HG03097 (cell line): ENCODE data around the gene AKT1S1.

ENCODE experiments used
- ATAC-seq: cut with Tn5 transposase; IDR thresholded peaks from one replicate; pipeline ENCODE4 v1.9.1; 2021; ENCODE audit not compliant: unreplicated experiment, low FRiP score

AKT1S1 gene

DNA sequence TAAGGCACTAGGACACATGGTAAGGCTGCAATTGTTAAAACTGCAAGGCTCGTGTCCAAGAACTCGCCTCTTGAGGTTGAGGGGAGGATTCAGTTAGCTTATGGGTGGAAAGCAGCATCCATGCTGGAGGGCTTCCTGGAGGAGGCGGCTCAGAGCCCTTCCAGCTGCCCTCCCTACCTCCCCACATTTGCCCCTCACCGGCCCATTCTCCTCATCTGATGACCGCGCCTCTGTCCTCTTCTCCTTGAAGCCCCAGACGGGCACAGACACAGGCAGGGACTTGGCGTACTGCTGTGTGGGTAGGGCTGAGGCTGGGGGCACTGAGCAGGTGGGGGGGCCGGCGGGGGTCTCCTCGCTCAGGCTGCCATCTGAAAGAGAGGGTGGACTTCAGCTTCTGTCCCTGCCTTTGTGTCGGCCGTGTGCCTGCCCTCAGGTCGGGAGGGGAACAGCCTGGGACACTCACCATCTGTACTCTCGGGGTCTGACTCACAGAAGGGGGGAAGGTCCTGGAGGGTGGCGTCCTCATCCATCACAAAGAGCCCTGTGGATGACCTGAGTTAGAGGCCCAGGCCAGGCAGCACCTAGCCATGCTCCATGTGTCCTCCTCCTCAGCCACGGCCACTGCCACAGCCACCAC lies 5.7 kb downstream of the AKT1S1 start:
- no peak for ATAC-seq

DNA sequence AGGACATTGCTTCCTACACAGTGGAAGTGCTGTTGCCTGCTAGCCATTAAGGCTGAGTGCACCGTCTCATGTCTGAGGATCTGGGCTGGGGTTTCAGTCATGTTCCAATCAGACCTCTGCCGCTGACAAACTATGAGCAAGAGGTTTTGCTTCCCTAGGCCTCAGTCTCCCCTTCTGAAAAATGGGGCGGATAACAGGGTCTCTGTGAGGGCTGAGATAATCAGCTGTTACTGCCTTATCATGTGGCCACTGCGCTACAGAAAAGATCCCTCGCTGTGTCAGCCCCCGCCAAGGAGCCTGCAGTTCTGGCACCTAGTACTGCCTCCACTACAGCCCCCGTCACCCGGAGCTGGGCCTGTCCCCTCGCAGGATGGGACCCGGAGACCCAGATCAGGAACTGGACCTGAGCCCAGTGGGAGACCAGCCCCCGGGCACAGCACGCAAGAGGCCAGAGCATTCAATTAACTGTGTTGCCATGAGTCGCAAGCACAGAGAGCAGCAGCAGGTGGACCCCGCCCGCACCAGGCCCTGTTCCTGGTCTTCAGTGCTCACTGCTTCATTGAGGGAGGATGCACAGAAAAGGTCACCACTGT lies 6.8 kb downstream of the AKT1S1 start:
- no peak for ATAC-seq

DNA sequence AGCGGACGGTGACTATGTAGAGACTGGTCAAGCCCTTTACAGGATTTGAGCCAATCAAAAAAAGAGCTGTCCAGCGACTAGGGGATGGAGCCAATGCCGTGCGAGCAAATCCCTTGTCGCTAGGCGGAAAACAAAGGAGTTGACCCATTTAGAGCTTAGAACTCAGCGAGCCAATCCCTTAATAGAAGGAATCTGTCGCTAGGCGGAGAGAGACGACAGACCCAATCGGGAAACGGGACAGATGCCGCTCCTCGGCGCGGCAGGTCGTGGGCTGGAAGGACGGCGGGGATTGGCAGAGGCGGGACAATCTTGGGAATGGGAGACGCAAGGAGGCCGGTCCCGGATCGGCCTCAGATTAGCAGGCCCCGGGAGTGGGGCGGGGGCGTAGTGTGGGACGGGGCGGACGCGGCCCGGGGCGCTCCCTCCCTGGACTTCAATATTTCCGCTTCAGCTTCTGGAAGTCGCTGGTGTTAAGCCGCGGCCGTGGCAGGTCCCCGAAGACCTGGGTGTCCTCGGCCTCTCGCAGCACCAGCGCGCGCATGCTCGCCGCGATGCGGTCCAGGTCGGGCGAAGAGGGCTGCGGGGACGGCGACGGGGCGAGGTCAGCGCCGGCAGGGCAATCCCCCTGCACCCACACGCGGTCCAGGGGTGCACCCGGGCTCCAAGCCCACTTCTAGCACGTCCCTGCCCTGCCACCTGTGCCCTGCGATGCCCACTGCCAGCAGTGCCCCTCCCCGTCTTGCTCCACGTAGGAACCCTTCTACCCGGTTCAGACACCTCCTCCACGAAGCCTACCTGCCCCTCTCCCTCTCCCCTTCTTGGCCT lies 7.5 kb downstream of the AKT1S1 start:
- ATAC-seq: peak; percentile 62

DNA sequence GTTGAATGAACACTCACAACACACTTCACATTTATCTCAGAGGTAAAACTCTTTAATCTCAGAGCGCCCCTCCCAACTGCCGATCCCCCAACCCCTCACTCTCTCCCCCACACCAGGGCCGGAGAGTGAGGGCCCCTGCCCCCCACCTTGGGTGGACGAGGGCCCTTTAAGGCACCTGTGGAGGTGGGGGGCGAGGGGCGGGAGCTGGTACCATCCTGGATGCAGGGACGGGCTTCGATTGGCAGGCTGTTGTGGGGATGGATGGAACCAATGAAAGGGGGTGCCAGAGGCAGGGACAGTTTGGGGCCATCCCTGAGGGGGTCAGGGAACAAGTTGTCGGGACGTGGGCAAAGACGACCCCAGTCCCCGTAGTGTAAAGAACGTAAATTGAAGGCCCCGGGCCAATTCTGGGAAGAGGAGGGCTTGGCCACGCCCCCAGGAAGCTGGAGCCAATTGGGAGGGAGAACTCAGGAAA lies 8.1 kb downstream of the AKT1S1 start:
- ATAC-seq: peak; percentile 10

DNA sequence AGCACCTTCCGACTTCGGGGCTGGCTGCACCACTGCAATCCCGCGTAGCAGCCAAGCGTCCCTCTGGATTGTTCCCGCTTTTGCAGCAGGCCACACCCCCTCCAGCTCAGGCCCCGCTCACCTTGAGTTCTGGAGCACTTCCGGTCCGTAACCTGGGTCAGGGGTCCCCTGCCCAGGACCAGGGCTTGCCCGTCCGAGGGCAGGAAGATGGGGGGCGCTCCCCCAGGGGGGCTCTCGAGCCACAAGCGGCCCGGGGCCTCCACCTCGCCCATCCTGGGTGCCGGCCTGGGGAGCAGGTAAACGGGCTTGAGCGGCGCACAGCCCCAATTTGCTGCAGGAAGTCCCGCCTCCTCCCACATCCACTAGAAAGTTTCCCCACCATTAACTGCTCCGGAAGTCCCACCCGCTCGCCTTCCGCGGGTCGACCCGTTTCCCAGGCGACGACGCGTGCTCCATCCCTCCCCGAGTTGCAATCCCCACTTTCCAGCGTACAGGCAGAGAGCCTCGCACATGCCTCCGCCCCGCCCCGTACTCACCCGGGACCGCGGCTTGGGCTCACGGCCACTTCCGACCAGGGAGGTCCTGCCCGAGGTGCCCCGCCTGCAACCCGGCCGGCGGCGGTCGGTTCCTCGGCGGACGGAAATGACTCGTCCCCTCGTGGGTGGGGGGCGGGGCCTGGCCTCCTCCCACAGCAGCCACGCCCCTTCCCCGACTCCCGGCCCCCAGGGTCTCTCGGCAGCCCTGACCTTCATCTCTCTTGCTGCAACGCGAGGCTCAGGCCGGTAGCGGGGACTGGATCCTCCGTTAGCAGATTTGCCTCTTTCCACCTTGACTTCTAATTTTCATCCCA lies 10.0 kb downstream of the AKT1S1 start, which contains the start of gene PNKP:
Gene PNKP (minus strand): TSS at position 644 of the 850 bp plus-strand sequence. CDS start 372 bp downstream, at position 272.
- ATAC-seq: peak; percentile 33

DNA sequence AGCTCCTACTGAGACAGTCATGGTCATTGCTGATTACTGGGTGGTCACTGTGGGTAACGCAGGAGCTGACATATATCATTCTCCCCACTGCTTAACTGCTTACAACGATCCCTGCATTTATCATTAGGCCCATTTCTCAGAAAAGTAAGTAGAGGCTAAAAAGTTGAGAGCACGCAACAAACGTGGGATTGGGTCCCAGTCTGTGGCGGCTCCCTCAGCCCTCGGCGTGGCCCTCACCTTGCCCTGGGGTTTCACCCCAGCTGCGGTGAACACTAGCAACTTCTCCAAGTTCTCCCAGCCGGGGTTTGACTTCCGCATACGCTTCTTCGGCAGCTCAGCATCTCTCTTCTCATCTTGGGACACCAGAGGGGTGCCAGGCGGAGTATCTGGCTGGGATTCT lies 12.3 kb downstream of the AKT1S1 start:
- no peak for ATAC-seq

DNA sequence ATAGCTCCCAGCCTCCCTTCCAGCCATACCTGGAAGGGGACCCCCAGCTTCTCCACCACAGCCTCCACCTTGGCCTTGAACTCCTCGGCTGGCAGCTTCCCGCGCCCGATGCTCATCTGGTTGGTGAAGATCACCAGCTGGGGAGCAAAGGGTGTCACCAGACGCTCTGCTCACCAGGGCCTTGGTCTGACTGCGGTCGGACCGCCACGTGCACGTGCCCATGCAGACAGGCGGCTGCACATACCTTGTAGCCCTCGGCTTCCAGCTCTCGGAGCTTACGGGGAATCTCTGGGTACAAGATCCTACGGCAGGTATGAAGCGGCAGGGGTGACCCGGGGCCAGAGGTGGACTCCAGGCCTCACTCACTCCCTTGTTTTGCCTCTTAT lies 13.2 kb downstream of the AKT1S1 start:
- no peak for ATAC-seq

DNA sequence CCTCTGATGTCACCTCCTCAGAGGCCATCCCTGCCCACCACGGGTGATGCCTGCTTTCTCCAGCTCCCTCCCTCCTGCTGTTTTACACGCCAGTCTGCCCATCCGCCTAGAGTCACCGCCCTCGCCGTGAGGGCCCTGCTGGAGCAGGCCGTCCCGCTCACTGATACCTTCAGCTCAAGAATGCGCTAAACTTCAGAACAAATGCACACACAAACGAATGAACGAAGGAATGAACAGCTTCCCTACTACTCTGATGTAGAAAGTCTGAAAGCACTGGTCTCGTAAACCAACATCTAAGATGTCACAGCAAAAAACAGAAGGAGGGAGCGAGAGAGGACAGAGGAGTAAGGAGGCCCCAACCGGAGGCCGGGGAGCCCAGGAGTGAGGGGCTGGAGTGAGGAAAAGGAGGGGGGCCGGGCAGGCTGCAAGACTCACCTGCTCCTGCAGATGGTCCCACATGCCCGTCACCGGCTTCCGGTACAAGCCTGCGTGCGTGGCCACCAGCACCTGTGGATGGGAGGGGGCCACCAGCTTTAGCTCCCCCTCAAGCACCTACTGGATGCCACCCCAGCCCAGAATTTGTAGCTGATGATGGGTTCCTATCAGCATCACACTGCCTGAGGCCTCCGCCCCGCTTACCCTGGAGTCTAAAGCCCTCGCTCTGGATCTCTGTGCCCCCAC lies 13.8 kb downstream of the AKT1S1 start:
- ATAC-seq: no peak

DNA sequence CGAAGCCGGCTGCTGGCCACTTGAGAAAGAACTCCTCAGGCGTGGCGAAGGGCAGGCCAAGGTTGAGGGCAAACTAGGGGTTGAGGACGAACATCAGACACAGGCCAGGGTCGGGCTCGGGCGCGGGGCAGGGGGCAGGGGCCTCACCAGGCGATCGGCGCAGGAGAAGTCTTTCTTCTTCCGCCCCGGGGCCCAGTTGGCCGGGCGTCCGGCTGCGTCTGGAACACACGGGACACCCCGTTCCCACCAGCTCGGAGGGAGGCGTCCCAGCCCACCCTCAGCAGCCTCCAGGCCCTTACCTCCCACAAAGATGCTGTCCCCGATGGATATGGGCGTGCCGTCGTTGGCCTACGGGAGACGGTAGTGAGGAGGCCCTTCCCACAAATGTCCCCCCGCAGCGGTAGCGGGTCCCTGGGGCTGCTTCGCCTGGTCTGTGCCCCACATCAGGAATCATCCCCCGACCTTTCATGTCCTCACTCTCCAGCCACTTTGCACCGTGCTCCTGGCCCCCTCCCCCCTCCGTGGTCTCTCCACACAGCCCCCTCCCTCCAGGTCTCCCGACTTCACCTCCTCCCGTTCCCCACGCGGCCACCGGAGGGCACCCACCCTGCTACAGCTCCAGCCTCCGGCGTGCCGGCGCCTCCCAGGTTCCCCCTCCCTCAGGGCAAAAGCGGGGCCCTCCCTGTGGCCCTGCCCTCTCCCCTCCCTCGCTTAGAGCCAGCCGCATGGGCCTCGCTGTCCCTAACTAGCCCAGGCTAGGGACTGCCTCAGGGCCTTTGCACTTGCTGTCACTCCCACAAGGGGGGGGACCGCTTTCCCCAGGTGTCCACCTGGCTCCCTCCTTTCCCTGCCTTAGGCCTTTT lies 14.5 kb downstream of the AKT1S1 start:
- ATAC-seq: no peak

DNA sequence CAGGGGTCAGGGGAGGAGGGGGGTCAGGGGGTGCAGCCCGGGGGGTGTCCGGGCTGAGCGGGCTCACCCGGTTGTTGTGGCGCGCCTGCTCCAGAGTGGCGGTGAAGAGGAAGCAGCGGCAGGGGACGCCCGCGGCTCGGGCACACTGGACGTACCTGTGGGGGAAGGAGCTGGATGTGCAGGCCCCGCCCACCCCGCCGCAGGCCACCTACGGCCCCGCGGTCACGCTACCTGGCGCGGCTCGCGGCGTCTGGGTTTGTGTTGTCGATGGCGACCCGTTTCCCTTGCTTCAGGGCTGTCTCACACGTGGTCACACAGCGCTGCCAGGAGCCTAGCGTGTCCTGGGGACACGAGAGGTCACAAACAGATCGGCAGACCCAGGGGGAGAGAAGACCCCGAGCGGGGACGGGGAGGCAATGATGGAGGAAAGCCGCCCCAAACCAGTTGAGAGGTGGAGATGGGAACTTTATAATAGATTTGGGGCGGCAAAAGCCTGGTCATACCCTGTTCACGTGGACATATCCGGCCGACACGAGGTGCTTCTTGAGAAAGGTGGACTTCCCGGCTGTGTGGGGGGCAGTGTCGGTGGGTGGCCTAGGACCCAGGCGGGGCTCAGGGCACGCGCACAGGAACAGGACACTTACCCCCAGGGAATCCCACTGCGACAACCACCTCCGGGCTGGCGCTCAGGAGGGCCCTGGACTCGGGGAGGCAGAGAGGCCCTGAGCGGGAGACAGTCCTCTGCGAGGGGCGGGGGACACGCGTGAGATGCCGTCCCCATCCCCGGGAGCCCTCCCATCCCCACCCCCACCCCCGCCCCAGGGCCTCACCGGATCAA lies 15.4 kb downstream of the AKT1S1 start:
- no peak for ATAC-seq

DNA sequence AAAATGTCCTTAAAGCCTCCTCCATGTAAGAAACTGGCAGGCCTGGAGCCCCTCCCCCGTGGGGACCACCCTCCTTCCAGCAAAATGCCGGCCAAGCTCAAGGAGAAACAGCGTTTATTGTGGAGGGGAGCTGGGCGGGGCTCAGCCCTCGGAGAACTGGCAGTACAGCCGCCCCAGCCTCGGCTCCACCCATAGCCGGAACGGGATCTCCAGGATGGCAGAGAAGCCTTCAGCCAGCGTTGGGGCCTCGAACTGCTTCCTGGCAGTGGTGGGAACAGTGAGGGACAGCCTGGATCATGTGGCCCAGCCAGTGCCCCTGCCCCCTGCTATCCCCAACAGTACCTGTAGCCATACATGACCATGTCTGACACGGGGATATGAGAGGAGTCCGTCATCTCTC lies 16.0 kb downstream of the AKT1S1 start:
- no peak for ATAC-seq

DNA sequence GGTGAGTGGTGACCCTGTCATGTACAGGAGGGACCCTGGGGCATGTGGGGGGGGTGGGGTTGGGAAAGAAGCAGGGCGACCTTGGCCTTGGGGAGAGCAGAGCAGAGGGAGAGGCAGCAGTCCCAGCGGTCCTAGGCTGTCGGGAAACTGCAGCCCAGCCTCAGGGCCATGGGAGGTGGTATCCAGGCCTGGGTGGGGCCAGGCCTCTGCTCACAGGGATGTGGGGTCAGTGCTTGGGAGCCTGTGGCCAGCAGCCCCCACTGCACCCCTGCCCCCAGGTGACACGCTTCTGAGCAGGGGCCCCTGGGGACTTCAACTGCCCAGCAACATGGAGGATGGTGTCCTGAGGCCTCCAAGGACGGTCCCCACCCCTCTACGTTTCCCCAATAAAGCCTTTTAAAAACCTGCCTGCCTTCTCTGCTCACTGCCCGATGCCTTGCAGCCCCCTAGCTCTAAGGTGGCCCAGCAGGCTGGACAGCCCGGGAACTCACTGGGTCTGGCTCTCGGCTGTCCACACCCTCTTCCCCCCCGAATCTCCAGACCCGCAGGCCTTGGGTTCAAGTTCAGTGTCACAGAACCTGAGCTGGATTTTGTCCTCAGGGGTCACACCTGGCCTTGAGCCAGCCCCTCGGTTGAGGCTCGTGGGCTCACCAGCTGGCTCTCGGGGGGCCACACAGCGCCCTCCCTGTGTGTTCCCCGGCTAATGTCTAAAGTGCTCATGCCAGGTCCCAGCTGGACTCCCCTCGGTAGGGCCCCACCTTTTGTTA lies 16.6 kb downstream of the AKT1S1 start:
- no peak for ATAC-seq

DNA sequence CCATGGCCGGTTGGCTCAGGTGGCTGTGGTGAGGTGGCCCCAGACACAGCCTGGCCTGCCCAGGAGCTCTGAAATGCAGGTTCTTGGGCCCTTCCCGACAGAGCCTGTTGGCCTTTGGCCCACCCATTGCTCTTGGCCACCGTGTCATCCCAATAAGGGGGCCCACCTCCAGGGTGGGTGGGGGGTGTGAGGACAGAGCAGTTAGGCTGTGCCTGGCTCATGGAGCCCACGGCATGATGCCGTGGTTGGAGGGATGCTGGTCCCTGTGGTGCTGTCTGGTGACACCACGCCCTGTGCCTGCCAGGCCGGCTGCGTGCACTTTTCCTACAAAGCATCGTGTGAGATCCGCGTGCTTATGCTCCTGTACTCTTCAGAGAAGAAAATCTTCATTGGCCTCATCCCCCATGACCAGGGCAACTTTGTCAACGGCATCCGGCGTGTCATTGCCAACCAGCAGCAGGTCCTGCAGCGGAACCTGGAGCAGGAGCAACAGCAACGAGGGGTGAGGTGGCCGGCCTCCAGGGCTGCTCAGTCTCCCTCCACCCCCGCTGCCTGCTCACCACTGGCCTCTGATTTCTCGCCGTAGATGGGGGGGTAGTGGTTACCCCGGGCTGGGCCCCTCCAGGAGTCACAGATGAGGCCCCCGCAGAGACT lies 17.3 kb downstream of the AKT1S1 start:
- no peak for ATAC-seq

DNA sequence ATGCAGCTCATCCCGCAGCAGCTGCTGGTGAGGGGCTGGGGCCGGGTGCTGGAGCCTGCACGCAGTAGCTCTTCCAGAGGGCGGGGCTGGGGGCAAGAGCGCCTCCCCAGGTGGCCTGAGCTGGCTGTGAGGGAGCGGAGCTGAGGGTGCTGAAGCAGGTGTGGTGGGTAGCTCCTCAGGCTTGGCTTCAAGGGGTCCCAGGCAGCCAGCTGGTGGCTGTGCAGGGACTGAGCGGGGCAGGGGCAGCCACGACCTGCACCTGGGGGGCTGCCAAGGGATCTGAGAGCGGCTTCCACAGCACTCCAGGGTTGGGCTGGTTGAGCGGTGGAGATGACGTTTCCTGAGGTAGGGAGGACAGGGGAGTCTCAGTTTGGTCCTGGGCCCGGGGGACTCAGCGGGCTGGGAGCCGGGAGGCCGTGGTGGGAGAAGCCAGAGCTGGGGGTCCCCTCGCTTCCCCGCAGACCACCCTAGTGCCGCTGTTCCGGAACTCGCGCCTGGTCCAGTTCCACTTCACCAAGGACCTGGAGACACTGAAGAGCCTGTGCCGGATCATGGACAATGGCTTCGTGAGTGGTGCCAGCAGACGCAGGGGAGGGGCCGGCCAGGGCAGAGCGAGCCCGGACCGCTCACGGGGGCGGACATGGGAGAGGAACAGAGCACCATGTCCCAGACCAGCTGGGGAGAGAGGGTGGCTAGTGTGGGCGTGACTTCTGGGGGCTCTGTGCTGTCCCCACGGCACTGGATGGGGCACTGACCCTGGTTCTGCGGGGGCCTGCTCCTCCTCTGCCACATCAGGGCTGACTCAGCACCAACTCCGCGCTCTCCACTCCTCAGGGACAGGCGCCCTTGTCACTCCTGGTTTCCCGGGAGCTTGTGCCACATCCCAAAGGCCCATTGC lies 18.8 kb downstream of the AKT1S1 start:
- ATAC-seq: no peak

DNA sequence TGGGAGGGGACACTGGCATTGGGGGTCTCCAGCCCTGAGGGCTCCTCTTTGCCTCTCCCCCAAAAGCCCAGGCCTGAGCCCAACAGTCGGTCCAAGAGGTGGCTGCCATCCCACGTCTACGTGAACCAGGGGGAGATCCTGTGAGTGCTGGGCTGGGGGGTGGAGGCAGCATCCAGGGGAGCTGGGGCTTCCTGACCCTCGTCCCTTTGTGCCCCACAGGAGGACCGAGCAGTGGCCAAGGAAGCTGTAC lies 19.4 kb downstream of the AKT1S1 start:
- no peak for ATAC-seq

DNA sequence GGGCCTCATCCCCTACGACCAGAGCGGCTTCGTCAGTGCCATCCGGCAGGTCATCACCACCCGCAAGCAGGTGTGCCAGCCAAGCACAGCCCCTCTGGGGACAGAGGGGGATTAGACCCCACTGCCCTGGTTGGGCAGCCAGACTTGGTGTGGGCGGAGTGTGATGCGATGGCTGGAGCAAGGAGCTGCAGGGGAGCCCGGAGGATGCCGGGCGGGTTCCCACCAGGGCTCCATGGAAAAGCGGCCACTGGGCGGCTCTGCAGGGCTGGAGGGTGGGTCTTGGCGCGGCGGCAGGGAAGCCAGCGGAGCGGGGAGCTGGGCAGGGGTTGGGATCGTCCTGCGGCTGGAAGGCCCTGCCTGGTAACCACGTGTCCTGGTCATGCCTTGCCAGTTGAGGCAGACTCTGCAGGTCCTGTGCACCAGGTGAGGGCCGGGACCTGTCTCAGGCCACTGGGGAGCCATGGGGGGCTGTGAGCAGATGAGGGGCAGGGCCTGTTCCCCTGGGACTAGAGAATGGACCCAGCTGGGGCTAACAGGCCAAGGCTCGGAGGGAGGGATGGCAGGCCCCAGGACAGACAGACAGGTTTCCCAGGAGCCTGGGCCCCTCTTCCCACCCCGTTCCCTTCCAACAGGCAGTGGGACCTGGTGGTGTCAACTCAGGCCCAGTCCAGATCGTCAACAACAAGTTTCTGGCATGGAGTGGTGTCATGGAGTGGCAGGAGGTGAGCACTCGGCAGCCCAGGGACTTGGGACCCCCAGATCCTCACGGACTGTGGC lies 19.9 kb downstream of the AKT1S1 start:
- no peak for ATAC-seq
